Astrocyte (in vitro differentiated cells and primary cell): ENCODE results near the gene LRRK1. TPM values are rescaled to one million over a fixed set of nuclear protein-coding genes. Genes with fewer than 3 reads are reported as not detected.

Experiments used
- DNase-seq: peaks from one replicate; pipeline ENCODE4 v3.0.0-alpha.2; 2010; ENCODE audit warnings: low read depth
- FAIRE-seq: peaks from 2 replicates; lab custom pipeline; 2011; peaks lifted over from hg19 to GRCh38; lab: Jason Lieb, UNC
- H2AFZ ChIP-seq: 2 replicates; pipeline ENCODE4 v1.6.0; 2012; ENCODE audit warnings: low read depth, low read length, inconsistent platforms
- H3K27ac ChIP-seq: 2 replicates; pipeline ENCODE4 v1.5.1; 2011; ENCODE audit warnings: low read depth, low read length, inconsistent platforms
- H3K27me3 ChIP-seq: 2 replicates; pipeline ENCODE4 v1.6.0; 2011; ENCODE audit warnings: low read length, inconsistent platforms; ENCODE audit not compliant: insufficient read depth
- H3K36me3 ChIP-seq: 2 replicates; pipeline ENCODE4 v1.5.1; 2011; ENCODE audit warnings: low read length, inconsistent platforms; ENCODE audit not compliant: insufficient read depth
- H3K4me1 ChIP-seq: 2 replicates; pipeline ENCODE4 v1.5.1; 2011; ENCODE audit warnings: low read length, inconsistent platforms; ENCODE audit not compliant: insufficient read depth
- H3K4me2 ChIP-seq: 2 replicates; pipeline ENCODE4 v1.6.0; 2012; ENCODE audit warnings: low read length, inconsistent platforms
- H3K4me3 ChIP-seq: 2 replicates; pipeline ENCODE4 v1.5.1; 2011; ENCODE audit warnings: low read depth, mild to moderate bottlenecking, low read length, inconsistent platforms; ENCODE audit not compliant: insufficient read depth
- H3K79me2 ChIP-seq: 2 replicates; pipeline ENCODE4 v1.6.0; 2012; ENCODE audit warnings: mild to moderate bottlenecking, low read length, inconsistent platforms; ENCODE audit not compliant: insufficient read depth
- H3K9ac ChIP-seq: 2 replicates; pipeline ENCODE4 v1.6.0; 2012; ENCODE audit warnings: mild to moderate bottlenecking, low read length, inconsistent platforms
- H3K9me3 ChIP-seq: 2 replicates; pipeline ENCODE4 v1.5.1; 2012; ENCODE audit warnings: low read depth, mild to moderate bottlenecking, low read length, inconsistent platforms; ENCODE audit not compliant: insufficient read depth
- H4K20me1 ChIP-seq: 2 replicates; pipeline ENCODE4 v1.6.0; 2012; ENCODE audit warnings: low read length, inconsistent platforms; ENCODE audit not compliant: insufficient read depth
- H3K27ac Mint-ChIP-seq: one replicate; pipeline ENCODE4 v1.8.0; 2021; ENCODE audit warnings: mild to moderate bottlenecking, mixed read lengths; ENCODE audit not compliant: unreplicated experiment
- H3K27me3 Mint-ChIP-seq: one replicate; pipeline ENCODE4 v1.8.0; 2021; ENCODE audit warnings: low read depth, mixed read lengths; ENCODE audit not compliant: unreplicated experiment
- H3K36me3 Mint-ChIP-seq: one replicate; pipeline ENCODE4 v1.8.0; 2021; ENCODE audit warnings: low read depth, mixed read lengths; ENCODE audit not compliant: unreplicated experiment
- H3K4me1 Mint-ChIP-seq: one replicate; pipeline ENCODE4 v1.8.0; 2021; ENCODE audit warnings: low read depth, mixed read lengths; ENCODE audit not compliant: unreplicated experiment
- H3K4me3 Mint-ChIP-seq: one replicate; pipeline ENCODE4 v1.8.0; 2021; ENCODE audit warnings: mild to moderate bottlenecking, moderate library complexity, mixed read lengths; ENCODE audit not compliant: unreplicated experiment
- H3K9me3 Mint-ChIP-seq: one replicate; pipeline ENCODE4 v1.8.0; 2021; ENCODE audit warnings: mild to moderate bottlenecking, mixed read lengths; ENCODE audit not compliant: unreplicated experiment
- CTCF ChIP-seq: IDR thresholded peaks from 2 replicates; pipeline ENCODE4 v1.5.1; 2011; ENCODE audit warnings: low read depth, mild to moderate bottlenecking, inconsistent platforms, low read length, moderate library complexity; ENCODE audit not compliant: insufficient read depth
- EZH2 ChIP-seq: IDR thresholded peaks from 2 replicates; pipeline ENCODE4 v1.6.1; 2012; ENCODE audit warnings: mild to moderate bottlenecking, low read length, inconsistent platforms; ENCODE audit not compliant: insufficient read depth
- total RNA-seq: library from RNA; stranded (reverse); gene quantifications from 2 replicates; pipeline ENCODE4 v1.2.1, GENCODE V29; 2021

LRRK1 gene
- total RNA-seq, 1 donor from 2014 or later, result 0.41 TPM

DNA sequence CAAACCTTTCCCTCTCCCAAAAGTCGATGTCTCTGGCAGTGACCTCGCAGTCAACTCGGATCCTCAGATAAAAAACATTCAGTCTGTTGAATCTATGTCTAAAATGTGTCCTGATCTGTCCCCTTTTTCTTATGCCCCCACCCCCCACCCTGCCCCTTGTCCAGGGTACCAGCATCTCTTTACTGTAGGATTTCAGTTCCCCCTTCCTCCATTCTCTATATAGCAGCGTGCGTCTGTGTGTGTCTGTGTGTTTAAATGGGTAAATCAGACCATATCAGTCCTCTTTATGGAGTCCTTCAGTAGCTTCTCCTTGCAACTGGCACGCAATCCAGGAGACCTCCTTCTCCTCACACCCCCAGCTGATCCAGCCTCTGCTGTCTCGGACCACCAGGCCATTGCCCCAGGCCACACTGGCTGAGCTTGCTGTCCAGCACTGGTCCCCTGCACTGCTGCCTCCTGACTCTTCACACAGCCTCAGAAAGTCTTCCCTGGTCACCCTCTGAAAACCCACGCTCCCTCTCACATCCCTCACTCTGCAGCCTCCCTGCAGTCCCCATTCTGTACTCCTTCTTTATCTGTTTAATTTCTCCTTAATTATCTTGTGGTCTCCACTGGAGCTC, 1.5 kb downstream of the LRRK1 start:
- H3K9ac ChIP-seq, result no peak overlapping the region
- peak overlapping the region; percentile 94 for H3K4me2 ChIP-seq
- H4K20me1 ChIP-seq, result peaks cover 3% of the 10 kb centered on the region
- Mint-ChIP-seq H3K27me3 (peaks cover 62% of the 10 kb centered on the region), H3K4me3 (peak overlapping the region; percentile 36), H3K4me1 (no peaks in the 10 kb centered on the region), H3K27ac (no peak overlapping the region), H3K9me3 (no peaks in the 10 kb centered on the region), H3K36me3 (no peaks in the 10 kb centered on the region)
- TF ChIP-seq CTCF, result no peak
- TF ChIP-seq EZH2, result no peak
- FAIRE-seq (no peak), DNase-seq (no peak)
- no peak overlapping the region for H3K27ac ChIP-seq
- peaks cover 12% of the 10 kb centered on the region for H3K27me3 ChIP-seq
- no peak overlapping the region for H2AFZ ChIP-seq
- no peak overlapping the region for H3K4me3 ChIP-seq
- no peaks in the 10 kb centered on the region for H3K9me3 ChIP-seq
- H3K4me1 ChIP-seq, result peaks cover 7% of the 10 kb centered on the region
- no peaks in the 10 kb centered on the region for H3K79me2 ChIP-seq
- no peaks in the 10 kb centered on the region for H3K36me3 ChIP-seq

DNA sequence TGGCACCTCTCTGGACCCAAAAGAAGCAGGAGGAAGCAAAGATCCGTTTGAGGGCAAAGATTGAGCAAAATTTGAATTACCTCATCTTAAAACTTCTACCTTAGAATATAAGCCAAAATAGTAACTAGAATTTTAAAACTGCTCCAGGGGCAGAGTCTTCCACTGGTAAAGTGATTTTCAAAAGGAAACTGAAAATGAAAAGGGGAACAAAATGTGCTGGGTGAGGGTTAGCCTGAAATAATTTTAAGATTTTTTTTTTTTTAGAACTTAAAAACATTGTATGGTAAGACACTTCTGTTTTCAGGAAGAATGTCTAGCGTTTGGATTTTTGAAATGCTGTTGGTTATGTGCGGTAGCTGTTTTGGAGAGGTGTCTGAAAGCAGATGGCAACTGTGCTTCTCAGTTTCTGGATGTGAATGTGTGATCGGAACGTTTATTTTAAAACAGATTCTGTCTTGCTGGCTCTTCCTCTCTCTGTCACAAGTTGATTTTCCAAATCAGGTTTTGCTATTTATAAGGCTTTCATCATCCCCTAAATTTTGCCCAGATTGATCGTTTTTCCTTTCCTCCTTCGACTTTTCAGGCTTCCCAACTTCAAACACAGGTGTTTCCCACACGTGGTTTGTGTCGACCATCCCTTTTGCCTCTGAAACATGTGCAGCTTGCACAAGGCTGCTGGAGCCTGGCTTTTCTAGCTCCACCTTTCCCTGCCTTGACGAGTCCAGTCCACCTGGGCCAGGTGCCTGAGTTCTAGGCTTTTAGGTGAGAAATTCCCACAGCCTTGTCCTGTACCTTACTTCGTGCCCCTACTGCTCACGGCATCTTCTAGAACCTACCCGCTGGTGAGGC, 3.3 kb downstream of the LRRK1 start:
- H3K4me2 ChIP-seq, result no peak overlapping the region
- DNase-seq (no peak), FAIRE-seq (no peak)
- no peak overlapping the region for H3K27ac ChIP-seq
- no peaks in the 10 kb centered on the region for H3K36me3 ChIP-seq
- no peak overlapping the region for H2AFZ ChIP-seq
- H3K4me3 ChIP-seq, result no peak overlapping the region
- peaks cover 7% of the 10 kb centered on the region for H3K27me3 ChIP-seq
- no peak for TF ChIP-seq EZH2
- TF ChIP-seq CTCF, result no peak
- H3K9me3 Mint-ChIP-seq, result no peaks in the 10 kb centered on the region
- no peaks in the 10 kb centered on the region for H3K4me1 Mint-ChIP-seq
- H3K79me2 ChIP-seq, result no peaks in the 10 kb centered on the region
- H4K20me1 ChIP-seq, result peaks cover 5% of the 10 kb centered on the region
- H3K27ac Mint-ChIP-seq, result no peak overlapping the region
- H3K27me3 Mint-ChIP-seq, result peaks cover 53% of the 10 kb centered on the region
- no peak overlapping the region for H3K4me3 Mint-ChIP-seq
- H3K9me3 ChIP-seq, result no peaks in the 10 kb centered on the region
- no peaks in the 10 kb centered on the region for H3K36me3 Mint-ChIP-seq
- H3K4me1 ChIP-seq, result peaks cover 7% of the 10 kb centered on the region
- H3K9ac ChIP-seq, result no peak overlapping the region
